ENCODE measurements around the gene BCL2. TPM values are rescaled to one million over a fixed set of nuclear protein-coding genes. Genes with fewer than 3 reads are reported as not detected.

The BCL2 gene
- total RNA-seq, 1 donor from 2014 or later, result 14.1 TPM

DNA sequence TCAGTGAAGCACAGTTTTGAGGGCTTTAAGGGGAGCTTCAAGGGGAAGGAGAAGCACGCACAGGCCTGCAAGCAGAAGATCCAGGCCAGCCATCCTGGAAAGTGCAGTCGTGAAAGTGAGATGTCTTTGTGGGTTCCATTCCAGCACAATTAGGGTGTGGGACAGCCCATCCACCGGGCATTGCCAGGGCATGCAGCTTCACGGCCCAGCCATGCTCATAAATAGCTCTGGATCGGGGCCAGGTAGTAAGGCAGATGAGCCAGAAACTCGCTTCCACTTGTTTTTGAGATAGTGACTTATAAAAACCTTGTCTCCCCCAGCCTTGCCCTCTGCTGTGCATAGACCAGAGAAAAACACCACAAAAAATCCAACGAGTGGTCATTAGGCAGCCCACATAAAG, 26.5 kb upstream of the BCL2 start:
- Mint-ChIP-seq H3K27ac (ENCODE audit: unreplicated experiment) (no peak overlapping the region), H3K27me3 (ENCODE audit: low read depth) (no peaks in the 10 kb centered on the region), H3K4me3 (no peak overlapping the region), H3K4me1 (no peaks in the 10 kb centered on the region), H3K9me3 (no peaks in the 10 kb centered on the region), H3K36me3 (ENCODE audit: low read depth) (peaks cover 13% of the 10 kb centered on the region)
- no peak for DNase-seq (ENCODE audit: low read depth, low spot score)
- TF ChIP-seq CTCF (conservative IDR thresholded peaks at IDR 0.05), result no peak

DNA sequence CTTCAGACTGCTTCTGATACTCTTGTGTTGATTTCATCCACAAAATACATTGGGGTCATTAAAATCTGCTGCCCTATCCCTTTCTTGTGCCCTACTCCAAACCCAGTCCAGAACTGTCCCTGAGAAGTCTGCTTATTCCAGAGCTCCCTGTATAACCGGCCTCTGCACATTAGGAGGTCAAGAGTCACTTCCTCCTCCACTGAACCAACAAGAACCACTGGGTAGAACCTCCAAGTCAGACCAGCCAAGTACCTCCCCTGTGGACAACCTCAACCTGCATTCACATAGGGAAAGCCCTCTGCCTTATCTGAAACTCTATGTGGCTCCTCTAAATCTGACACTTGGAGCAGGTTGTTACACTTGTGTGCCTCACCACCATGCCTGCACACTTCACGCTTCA, 25.3 kb upstream of the BCL2 start:
- no peak for DNase-seq (ENCODE audit: low read depth, low spot score)
- Mint-ChIP-seq H3K4me3 (no peak overlapping the region), H3K27ac (ENCODE audit: unreplicated experiment) (peak overlapping the region; percentile 65), H3K4me1 (no peaks in the 10 kb centered on the region), H3K36me3 (ENCODE audit: low read depth) (peaks cover 13% of the 10 kb centered on the region), H3K9me3 (no peaks in the 10 kb centered on the region), H3K27me3 (ENCODE audit: low read depth) (no peaks in the 10 kb centered on the region)
- TF ChIP-seq CTCF (conservative IDR thresholded peaks at IDR 0.05), result no peak

DNA sequence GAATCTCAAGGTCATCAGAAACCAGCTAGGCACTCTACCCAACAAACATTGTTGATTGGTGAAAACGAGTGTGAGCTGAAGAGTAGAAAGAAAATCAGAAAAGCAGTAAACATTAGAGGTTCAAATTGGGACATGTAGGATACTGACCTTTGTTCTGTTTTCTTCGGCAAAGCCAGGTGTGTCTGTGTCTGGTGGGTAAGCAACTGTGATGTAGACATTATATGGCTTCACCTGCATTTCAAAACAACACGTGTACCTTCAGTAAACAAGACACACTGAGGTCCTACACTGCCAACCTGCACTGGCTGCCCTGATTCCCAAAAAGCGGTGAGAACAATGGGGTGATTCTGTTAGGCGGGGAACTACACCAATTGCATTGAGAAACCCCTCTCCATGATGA, 24.7 kb upstream of the BCL2 start:
- H3K27me3 Mint-ChIP-seq (ENCODE audit: low read depth), result no peaks in the 10 kb centered on the region
- H3K4me3 Mint-ChIP-seq, result no peak overlapping the region
- no peak for DNase-seq (ENCODE audit: low read depth, low spot score)
- H3K36me3 Mint-ChIP-seq (ENCODE audit: low read depth), result peaks cover 13% of the 10 kb centered on the region
- TF ChIP-seq CTCF (conservative IDR thresholded peaks at IDR 0.05), result no peak
- no peak overlapping the region for H3K27ac Mint-ChIP-seq (ENCODE audit: unreplicated experiment)
- no peaks in the 10 kb centered on the region for H3K9me3 Mint-ChIP-seq
- no peaks in the 10 kb centered on the region for H3K4me1 Mint-ChIP-seq

- peak; percentile 70 for TF ChIP-seq CTCF (conservative IDR thresholded peaks at IDR 0.05)
- peak; percentile 31 for DNase-seq (ENCODE audit: low read depth, low spot score)
- Mint-ChIP-seq H3K9me3 (no peaks in the 10 kb centered on the region), H3K4me1 (no peaks in the 10 kb centered on the region), H3K27ac (ENCODE audit: unreplicated experiment) (no peak overlapping the region), H3K36me3 (ENCODE audit: low read depth) (peaks cover 11% of the 10 kb centered on the region), H3K4me3 (no peak overlapping the region), H3K27me3 (ENCODE audit: low read depth) (no peaks in the 10 kb centered on the region)
Measured at GRCh38 chr18:63342206-63342605, 22.6 kb upstream of the BCL2 start.

- no peaks in the 10 kb centered on the region for H3K27me3 Mint-ChIP-seq (ENCODE audit: low read depth)
- H3K9me3 Mint-ChIP-seq, result no peaks in the 10 kb centered on the region
- H3K4me1 Mint-ChIP-seq, result peaks cover 6% of the 10 kb centered on the region
- H3K36me3 Mint-ChIP-seq (ENCODE audit: low read depth), result peaks cover 11% of the 10 kb centered on the region
- peak; percentile 44 for DNase-seq (ENCODE audit: low read depth, low spot score)
- H3K4me3 Mint-ChIP-seq, result no peak overlapping the region
- no peak overlapping the region for H3K27ac Mint-ChIP-seq (ENCODE audit: unreplicated experiment)
- TF ChIP-seq CTCF (conservative IDR thresholded peaks at IDR 0.05), result peak; percentile 69
Measured at GRCh38 chr18:63339920-63340484, 20.4 kb upstream of the BCL2 start.
